Pericardium fibroblast (primary cell): Measurements from ENCODE around the gene HOXD10. TPM values are rescaled to one million over a fixed set of nuclear protein-coding genes. Genes with fewer than 3 reads are reported as not detected.

ENCODE experiments used
- total RNA-seq: library from RNA; depleted of rRNA; stranded (reverse); fragments of >200 nt; gene quantifications from 2 replicates; pipeline ENCODE4 v1.2.3, GENCODE V29; 2015

HOXD10 gene
- total RNA-seq, result not detected in 2 replicates

DNA sequence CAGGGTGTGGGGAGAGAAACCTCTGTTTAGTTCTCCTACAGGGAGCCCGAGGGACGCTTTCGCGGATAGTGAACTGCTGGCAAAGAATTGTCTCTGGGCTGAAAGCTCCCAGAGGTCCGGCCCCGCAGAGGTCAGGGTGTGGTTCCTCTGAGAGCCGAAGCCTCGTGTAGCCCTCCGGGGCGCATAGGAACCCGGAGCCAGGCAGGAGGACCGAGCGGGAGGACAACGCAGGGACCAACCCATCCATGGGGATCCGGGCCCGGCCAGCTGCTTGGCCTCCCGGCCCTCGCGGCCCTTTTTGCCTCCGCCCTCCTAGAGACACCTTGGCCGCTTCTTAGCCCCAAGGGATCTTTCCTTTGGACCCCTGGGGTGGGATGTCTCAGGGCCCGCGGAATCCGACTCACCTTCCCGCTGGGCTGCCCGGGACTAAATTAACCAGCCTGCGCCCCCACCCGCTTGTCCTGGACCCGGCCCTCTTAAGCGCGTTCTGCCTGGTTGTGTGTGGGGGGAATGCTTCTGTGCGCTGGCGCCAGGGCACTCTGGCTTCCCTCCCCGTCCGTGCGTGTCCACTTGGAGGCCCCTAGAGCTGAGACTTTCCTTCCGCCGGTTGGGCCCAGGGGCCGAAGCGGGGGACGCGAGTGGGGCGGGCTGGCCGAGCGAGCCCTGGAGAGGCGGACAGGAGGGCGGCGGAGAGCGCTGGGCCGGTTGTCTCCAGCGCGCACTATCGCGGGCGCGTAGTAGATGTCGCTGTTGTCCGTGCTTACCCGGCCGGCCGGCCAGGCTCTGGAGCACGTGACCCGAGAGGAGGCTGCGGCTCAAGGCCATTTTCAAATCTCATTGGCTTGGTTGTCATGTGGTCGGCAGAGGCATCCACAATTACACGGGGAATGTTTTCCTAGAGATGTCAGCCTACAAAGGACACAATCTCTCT is at the start of gene HOXD10:
HOXD10 (plus strand) TSS at position 896 of the 931 bp plus-strand sequence. CDS start 56 bp downstream, outside the sequence.

DNA sequence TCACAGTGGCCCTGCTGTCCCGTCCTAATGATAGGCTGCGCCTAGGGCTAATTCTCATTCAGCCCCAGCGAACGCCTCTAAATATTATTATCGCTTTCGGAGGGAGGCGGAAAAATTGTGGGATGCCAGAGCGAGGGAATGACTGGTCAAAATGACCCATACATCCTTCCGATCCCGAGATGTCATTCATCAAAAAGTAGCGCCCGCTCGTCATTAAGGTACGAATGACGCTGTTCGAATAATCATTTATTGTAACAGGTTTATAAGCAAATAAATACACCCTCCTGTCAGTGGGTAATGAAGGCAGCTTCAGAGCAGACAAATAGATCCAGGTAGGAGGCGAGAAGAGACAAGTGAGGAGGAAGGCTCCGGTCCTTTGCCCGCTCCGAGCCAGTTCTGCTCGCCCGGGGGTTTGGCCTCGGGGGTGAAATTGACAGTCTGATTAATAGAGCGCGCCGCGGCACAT is 32.7 kb upstream of the HOXD10 start, which contains the start of gene EVX2:
EVX2 (minus strand) TSS at position 167 of the 466 bp plus-strand sequence. CDS start 186 bp downstream, outside the sequence.

DNA sequence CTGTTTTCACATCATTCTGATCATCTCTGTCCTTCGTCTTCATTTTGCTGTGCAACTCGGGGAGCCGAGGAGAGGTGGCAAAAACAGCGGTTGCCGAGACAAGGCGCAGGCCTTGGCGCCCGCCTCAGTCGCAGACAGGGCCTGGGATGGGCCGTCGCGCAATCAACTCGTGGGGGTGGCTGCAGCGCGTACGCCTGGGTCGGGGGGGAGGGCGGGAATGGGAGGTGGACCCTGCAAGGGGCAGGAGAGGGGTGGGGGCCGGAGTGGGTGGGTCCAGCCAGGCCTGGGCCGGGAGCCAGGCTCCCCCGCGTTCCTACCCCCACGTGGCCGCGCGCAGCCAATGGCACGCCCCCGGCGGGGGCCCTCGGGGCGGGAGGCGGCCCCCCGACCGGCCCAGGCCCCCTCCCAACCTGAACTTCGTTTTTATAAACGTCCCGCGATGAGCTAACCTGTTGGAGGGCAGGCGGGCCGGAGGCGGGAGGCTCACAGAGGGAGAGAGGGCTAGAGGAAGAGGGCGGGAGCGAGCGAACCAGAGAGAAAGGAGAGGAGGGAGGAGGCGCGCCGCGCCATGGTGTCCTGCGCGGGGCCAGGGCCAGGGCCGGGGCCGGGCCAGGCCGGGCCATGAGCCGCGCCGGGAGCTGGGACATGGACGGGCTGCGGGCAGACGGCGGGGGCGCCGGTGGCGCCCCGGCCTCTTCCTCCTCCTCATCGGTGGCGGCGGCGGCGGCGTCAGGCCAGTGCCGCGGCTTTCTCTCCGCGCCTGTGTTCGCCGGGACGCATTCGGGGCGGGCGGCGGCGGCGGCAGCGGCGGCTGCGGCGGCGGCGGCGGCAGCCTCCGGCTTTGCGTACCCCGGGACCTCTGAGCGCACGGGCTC is 24.1 kb upstream of the HOXD10 start, which contains the start of gene HOXD13:
HOXD13 (plus strand) TSS at position 452 of the 875 bp plus-strand sequence; CDS start at position 622, 170 bp downstream.

DNA sequence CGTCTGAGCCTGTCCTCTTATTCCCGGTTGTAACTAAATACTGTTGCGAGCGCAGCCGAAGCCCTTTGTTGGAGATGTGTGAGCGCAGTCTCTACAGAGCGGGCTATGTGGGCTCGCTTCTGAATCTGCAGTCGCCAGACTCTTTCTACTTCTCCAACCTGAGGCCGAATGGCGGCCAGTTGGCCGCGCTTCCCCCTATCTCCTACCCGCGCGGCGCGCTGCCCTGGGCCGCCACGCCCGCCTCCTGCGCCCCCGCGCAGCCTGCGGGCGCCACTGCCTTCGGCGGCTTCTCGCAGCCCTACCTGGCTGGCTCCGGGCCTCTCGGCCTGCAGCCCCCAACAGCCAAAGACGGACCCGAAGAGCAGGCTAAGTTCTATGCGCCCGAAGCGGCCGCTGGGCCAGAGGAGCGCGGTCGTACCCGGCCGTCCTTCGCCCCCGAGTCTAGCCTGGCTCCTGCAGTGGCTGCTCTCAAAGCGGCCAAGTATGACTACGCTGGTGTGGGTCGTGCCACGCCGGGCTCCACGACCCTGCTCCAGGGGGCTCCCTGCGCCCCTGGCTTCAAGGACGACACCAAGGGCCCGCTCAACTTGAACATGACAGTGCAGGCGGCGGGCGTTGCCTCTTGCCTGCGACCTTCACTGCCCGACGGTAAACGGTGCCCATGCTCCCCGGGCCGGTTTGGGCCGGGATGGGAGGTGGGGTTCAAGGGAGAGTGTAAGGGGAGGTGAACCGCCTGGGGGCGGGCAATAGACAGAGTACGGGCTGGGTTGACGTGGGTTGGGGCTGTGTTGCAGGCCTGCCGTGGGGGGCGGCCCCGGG is 16.6 kb upstream of the HOXD10 start, which contains the start of gene HOXD12:
HOXD12 (plus strand) TSS at position 68 of the 819 bp plus-strand sequence; CDS start at position 75, 7 bp downstream.

DNA sequence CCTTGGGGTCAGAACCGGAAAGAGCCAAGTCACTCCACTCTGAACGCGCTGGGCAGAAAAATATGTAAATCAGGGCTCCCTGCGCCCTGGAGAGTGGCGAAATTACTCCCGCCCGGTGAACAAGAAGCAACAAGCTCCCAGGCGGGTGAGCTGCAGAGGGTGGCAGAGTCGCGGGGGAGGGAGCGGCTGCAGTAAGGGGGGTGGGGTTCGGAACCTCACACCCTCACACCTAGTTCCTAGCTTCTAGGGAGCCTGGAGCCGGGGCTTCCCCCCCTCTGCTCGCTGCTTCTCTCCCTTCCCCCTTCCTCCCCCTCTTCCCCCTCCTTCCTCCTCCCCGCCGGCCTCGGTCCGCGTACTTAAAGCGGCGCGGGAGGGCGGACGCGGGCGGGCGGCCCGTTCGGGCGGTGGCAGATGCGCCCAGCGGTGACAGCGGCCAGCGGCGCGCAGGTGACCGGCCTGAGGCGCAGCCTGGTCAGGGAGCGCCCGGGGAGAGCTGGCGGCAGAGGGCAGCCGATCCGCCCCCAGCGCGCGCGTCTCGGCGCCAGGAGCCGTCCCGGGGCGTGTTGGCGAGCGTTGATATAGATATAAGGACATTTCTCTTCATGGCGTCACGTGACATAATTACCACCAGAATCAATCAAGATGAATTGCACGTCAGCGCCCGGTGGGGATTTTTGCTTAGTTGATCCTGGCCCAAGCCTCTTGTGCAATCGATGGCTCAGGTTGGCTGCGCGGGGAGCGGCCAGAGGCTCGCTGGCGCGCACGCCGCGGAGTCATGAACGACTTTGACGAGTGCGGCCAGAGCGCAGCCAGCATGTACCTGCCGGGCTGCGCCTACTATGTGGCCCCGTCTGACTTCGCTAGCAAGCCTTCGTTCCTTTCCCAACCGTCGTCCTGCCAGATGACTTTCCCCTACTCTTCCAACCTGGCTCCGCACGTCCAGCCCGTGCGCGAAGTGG is 9.7 kb upstream of the HOXD10 start, which contains the start of gene HOXD11:
HOXD11 (plus strand) TSS at position 700 of the 959 bp plus-strand sequence; CDS start at position 776, 76 bp downstream.

DNA sequence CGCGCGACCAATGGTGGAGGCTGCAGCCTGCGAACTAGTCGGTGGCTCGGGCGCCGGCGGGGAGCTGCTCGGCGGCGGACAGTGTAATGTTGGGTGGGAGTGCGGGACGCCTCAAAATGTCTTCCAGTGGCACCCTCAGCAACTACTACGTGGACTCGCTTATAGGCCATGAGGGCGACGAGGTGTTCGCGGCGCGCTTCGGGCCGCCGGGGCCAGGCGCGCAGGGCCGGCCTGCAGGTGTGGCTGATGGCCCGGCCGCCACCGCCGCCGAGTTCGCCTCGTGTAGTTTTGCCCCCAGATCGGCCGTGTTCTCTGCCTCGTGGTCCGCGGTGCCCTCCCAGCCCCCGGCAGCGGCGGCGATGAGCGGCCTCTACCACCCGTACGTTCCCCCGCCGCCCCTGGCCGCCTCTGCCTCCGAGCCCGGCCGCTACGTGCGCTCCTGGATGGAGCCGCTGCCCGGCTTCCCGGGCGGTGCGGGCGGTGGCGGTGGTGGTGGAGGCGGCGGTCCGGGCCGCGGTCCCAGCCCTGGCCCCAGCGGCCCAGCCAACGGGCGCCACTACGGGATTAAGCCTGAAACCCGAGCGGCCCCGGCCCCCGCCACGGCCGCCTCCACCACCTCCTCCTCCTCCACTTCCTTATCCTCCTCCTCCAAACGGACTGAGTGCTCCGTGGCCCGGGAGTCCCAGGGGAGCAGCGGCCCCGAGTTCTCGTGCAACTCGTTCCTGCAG is 6.3 kb downstream of the HOXD10 start, which contains the start of gene HOXD9:
HOXD9 (plus strand) TSS at position 37 of the 728 bp plus-strand sequence; CDS start at position 87, 50 bp downstream.

DNA sequence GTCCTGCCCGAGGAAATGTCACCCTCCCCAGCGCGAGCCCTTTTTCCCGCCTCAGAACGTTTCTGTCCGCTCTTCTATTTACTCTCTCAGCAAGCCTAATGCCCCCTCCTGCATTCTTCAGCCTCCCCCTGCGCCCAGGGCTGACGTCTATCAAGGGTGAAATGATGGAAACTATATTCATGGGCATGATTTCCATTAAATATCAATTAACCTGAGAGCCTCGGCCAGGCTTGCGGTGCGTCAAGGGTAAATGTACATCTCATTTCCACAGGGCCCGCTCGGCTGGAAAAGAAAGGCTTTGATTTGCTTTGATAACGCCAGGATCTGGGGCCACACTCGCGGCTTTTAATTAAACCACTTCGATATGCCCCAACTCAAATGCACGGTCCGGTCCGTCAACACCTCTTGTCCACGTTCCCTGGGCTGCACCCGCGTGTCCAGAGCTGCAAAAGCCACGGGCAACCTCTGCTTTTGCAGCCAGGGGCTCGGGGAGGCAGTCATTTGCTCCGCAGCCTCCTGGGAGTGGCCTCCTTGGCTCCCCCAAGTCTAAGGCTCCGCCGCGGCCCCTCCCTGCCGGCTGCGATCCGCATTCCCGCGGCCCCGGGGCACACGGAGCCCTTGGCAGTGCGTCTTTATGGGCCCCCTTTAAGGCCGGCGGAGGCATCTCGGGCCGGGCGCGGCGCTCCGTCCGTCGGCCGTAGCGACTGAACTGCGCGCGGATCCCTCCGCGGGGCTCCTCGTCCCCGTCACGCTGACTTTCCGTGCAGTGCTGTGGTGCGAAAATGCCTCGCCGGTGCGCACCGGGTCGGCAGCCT is 12.6 kb downstream of the HOXD10 start, which contains the start of gene HOXD8:
HOXD8 (plus strand) TSS at position 724 of the 815 bp plus-strand sequence. CDS start 662 bp downstream, outside the sequence.

DNA sequence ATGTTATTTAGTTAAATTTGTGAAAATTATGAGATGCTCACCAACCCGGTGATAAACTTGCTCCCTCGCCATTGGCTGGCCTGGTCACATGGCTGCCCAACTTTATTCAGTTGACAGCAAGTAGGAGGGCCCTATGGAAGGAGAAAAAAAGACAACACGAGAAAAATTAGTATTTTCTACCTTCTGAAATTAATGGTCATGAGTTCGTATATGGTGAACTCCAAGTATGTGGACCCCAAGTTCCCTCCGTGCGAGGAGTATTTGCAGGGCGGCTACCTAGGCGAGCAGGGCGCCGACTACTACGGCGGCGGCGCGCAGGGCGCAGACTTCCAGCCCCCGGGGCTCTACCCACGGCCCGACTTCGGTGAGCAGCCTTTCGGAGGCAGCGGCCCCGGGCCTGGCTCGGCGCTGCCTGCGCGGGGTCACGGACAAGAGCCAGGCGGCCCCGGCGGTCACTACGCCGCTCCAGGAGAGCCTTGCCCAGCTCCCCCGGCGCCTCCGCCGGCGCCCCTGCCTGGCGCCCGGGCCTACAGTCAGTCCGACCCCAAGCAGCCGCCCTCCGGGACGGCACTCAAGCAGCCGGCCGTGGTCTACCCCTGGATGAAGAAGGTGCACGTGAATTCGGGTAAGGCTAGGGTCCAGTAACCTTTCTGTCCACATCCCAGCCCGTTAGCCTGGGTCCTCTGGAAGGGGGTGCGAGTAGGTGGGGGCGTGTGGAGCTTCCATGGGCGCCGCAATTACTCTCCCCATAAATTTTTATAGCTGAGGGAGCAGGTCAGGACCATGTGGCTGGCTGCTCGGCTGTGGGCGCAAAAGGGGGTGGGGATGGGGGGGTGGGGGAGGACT is 35.1 kb downstream of the HOXD10 start, which contains the start of gene HOXD4:
HOXD4 (plus strand) TSS at position 109 of the 846 bp plus-strand sequence; CDS start at position 193, 84 bp downstream.

DNA sequence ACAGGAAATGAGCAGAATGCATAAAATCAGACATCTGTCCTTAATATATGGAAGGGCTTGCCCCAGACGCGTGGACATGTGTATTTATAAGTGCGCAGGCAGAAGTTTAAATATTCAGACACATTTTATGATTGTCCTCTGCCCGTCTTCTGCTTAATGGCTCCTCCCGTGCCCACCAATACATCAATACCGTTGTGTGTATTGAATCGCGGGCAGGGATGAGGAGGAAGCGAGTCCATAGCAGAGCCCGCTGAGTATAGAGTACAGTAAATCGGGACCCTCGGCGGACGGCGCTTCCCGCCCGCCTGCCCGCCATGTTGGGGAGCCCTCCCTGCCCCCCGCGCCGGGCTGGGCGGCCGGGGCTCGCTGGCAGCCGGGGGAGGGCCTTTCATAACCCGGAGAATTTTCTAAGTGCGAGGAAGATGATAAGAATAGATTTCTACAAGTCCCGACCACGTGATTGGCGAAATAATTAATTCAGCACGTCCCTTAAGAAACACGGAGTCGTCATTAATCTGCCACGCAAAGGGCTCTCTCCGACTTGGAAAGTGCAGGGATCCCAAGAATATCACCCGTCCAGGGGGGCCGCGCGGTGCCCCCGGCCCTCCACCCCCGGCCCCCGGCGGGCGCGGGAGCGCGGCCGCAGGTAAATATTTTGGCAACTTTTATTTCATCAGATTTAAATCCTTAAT is 40.4 kb downstream of the HOXD10 start, which contains the start of gene HOXD3:
HOXD3 (plus strand) TSS at position 501 of the 692 bp plus-strand sequence. CDS start 11,808 bp downstream, outside the sequence.

Other genes with a start within 250 kb of the HOXD10 start
- 15.1 and 18.0 TPM in 2 replicates for gene LNPK, start 114.5 kb upstream of the HOXD10 start, total RNA-seq
- 0.09 TPM in 1 of 2 replicates, not detected in the other for gene EVX2, start 32.8 kb upstream of the HOXD10 start, total RNA-seq
- gene HOXD13, start 24.1 kb upstream of the HOXD10 start, total RNA-seq, result not detected in 2 replicates
- gene HOXD12, start 17.0 kb upstream of the HOXD10 start, total RNA-seq, result not detected in 2 replicates
- gene HOXD11, start 9.5 kb upstream of the HOXD10 start, total RNA-seq, result not detected in 2 replicates
- gene HOXD9, start 5.9 kb downstream of the HOXD10 start, total RNA-seq, result 0.09 TPM in 1 of 2 replicates, not detected in the other
- gene HOXD8, start 12.9 kb downstream of the HOXD10 start, total RNA-seq, result 1.2 and 5.0 TPM in 2 replicates
- 0.12 and 2.7 TPM in 2 replicates for gene HOXD4, start 34.8 kb downstream of the HOXD10 start, total RNA-seq
- 0.09 and 0.82 TPM in 2 replicates for gene HOXD3, start 40.5 kb downstream of the HOXD10 start, total RNA-seq
- gene HOXD1, start 71.9 kb downstream of the HOXD10 start, total RNA-seq, result not detected in 2 replicates
- 30.9 and 37.3 TPM in 2 replicates for gene MTX2, start 152.7 kb downstream of the HOXD10 start, total RNA-seq